GM21576 (cell line): Measurements from ENCODE around the gene LCOR.

Experiments
- ATAC-seq: cut with Tn5 transposase; IDR thresholded peaks from one replicate; pipeline ENCODE4 v1.9.1; 2021; ENCODE audit warnings: mild to moderate bottlenecking, moderate library complexity; ENCODE audit not compliant: unreplicated experiment

LCOR gene

DNA sequence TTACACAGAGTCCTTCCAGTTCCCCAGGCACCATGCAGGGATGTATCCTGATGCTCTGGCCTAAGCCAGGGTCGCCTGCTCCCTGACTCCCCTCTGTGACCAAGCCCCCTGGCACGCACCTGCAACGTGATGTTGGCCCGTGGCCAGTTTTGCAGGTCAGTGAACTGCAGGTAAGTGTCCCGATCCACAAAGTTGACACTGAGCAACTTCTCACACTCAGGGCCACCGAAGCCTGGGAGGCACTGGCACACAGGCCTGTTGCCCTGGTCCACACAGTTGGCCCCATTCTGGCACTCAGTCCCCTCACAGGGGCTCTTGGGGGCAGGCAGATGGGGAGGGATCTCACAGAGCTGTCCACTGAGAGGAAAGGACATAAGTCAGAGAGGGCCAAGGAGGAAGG is 174.3 kb downstream of the LCOR start:
- ATAC-seq = no peak

DNA sequence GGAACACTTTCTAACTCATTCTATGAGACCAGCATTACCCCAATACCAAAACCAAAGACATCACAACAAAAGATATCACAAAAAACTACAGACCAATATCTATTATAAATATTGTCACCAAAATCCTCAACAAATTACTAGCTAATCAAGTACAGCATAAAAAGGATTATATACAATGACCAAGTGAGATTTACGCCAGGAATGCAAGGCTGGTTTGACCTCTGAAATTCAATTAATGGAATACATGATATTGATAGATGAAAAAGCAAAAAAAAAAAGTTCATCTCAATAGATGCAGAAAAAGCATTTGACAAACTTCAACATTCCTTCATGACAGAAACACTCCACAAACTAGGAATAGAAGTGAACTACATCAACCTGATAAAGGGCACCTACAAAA is 175.3 kb downstream of the LCOR start:
- no peak for ATAC-seq

DNA sequence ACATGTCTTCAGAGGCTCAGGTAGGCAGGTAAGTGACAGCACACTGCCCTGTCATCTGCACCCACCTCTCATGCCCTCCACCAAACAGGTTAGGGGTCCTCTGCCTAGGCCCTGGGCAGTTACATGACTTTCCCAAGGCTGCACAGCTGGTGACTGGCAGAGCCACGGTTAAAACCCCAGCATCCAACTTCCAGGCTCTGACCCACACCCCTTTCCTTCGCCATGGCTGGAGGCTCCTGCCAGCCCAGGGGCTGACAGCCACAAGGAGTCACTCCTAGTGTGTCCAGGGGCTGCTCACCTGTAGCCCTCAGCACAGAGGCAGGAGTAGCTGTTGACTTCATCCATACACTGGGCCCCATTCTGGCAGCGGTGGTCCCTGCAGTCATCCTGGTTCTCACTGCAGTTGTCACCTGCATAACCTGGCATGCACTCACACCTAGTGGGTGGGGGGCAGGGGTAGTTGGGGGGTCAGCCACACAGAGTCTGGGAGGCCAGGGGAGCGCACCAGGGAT is 178.7 kb downstream of the LCOR start:
- no peak for ATAC-seq

DNA sequence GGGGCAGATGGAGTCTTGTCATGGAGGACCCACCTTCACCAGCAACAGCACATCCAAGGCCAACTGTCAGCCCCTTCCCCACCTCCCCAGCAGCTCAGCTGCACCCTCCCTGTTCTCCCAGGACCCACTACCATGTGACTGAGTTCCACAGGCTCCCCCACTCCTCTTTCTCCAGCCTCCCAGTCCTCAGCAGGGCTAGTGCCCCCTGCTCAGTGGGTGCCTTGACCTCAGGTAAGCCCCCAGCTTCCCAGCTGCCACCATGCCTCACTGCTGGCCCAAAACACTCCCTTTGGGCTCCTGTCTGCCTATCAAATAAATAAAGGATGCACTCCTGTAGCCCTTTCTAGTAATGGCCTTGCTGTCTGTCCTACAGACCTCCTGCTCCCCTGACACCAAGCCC is 179.3 kb downstream of the LCOR start:
- ATAC-seq = no peak

DNA sequence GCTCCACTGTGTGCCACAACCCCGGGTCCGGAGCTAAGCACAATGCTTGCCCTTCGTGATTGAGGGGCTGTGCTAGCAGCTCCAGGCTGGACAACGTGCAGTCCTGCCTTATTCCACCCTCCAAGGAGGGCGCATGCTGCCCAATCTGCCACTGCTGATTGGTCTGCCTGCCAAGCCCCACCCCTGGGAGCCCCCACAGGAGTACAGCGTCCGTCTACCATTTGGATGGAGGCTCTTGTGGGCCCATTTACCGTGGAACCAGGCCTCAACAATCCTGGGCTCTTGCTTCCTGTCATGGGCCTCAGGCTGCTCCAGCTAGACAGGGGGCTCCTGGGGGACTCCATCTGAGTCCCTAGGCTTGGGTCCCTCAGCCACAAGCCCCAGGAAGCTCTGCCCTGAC is 180.4 kb downstream of the LCOR start:
- no peak for ATAC-seq

DNA sequence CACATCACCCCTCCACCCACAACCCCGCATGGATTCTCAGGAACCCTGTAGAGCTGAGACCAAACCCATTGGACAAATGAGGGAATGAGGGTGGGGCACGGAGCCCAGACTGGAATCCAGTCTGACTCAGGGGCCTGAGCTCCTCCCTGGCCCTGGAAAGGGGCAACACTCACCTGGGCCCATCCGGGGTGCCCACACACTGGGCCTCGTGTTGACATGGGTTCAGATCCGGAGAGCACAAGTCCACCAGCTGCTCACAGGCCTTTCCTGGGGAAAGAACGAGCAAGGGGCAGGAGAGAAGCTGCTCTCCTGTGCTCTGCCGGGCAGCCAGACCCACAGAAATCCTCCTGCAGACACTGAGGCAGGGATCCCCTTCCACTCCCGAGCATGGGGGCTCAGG is 181.5 kb downstream of the LCOR start:
- no peak for ATAC-seq

DNA sequence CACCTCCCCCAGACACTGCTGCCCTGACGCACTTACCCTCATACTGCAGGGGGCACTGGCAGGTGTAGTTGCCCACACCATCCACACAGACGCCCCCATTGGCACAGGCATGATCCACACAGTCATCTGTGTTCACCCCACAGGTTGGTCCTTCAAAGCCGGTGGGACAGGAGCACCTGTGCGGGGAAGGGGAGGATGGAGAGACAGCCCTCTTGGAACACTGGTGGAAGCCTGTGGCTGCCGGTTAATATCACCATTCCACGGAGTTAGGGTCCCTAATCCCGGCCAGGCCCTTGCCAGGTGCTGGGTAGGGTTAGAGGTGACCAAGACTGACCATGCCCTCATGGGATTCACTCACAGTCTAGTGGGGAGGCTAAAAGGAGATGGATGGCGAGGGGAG is 181.9 kb downstream of the LCOR start:
- ATAC-seq = no peak

DNA sequence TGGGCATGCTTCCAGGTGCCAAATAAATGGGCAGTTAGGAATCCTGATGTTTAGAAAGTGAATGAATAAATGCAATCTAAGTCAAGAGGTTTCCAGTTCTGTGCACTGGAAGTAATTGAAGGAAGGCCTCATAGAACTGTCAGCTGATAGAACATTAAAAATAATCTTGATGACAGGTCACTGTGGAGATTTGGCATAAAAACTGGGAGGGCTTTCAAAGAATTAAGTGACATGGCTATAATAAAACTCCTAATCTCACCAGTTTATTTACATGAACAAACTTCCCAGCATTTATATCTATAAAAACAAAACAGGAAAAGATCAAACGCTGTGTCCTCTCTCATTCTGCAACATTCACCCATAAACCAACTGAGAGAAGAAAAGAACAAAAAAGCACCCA is 183.1 kb downstream of the LCOR start:
- no peak for ATAC-seq

DNA sequence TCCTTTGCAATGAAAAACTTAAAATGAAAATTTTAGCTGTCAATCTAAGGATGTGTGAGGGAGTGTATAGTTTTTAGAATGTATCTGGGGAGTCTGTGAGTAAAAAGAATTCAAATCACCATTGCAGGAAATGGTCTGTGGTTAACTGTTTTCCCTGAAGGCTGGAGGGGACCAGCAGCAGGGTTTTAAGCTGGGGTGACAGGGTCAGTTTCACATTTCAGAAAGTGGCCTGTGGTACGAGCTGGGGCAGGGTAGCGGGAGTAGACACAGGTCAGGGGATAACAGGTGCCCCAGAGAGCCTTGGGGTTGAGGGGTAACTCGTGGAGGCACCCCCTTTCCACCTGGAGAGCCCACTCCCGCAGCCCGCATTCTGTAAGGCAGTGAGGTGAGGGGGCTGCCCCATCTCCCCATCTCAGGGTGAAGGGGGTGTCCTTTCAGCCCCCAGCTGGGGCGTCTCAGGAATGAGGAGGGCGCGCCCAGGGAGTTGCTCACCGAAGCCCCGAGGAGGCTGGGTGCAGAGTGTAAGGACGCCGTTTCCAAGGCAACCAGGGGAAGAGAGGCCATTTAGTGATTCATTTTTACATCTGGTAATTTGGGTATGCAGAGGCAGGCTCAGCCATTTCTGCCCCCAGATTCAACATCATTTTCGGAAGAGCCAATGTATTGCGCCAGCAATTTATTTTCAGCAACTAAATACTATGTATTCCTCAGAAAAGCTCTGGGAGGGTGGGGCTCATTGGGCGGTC is 184.8 kb downstream of the LCOR start:
- peak; percentile 83 for ATAC-seq

DNA sequence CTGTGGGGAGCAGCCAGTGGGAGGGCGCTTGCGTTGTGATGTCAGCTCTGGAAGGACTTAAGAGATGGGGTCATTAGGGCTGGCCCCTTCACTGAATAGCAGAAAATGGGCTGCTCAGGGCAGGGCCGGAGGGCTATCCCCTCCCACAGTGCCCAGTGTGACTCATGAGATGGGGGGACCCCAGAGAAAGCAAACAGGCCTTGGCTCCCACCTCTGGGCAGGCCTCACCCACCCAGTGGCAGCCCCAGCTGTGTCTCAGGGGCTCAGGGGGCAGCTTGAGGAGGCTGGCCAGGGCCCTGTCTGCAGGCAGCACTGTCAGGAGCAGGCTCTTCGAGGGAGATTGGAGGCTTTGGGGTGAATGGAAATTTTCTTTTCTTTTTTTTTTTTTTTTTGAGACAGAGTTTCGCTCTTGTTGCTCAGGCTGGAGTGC is 185.4 kb downstream of the LCOR start:
- no peak for ATAC-seq

DNA sequence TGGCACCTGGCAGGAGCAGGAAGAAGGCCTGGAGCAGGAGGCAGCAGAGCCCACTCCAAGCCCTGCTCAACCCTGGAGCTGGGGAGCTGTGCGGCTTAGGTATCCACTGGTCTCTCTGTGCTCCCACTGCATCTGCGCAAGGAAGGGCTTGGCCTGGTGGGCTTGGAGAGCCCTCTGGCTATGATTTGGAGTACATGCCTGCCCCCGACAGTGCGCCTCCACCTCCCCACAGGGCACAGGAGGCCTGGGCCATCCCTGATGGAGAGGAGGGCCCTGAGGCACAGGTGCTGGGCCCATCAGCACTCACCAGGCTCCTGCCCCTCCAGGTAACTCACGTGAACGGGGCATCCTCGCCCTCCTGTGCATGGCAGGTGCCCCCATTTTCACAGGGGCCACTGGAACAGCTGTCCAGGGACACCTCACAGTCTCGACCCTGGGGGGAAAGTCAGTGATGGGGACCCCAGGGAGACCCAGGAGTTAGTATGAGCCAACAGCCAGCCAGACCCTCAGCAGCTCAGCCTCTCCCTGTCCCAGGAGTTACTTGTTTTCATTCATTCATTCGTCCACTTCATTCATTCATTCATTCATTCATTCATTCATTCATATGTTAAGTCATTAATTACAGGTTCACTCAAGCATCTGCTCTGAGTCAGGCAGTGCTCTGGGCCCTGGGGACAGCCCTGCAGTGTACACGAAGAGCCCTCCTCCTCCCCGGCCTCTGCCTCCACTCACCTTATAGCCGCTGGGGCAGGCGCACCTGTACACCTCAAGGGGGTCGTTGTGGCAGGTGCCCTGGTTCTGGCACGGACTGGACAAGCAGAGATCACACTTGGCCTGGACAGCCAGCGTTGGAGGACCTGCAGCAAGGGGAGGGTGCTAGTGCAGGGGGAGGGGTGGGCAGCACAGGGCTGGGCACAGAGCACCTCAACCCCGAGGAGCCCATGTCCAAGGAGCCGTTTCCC is 186.4 kb downstream of the LCOR start:
- no peak for ATAC-seq

DNA sequence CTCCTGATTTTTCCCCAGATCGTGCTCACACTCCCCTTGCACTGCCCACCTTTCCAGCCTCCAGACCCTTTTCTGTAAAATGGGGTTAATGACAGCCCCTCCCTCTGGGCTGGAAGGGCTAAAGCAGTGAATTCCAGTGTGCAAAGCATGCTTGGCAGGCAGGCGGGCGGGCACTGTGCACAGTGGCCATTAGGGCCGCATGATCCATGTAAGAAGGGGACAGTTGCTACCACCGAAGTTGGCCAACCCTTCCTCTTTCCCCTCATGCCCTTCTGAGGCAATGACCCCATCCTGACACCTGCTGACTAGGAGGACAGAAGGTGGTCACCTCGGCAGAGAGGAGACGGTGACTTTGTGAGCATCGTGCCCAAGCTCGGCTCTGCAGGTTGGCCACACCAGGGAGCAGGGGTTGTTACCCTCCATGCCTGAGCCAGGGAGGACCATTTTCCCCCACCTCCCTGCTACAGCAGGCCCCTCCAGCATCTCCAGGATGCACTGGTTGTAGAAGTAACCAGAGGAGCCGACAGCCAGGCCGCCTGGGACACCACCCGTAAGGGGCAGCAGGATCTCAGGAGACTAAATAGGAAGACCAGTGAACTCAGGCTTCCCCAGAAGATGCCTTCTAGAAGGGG is 187.2 kb downstream of the LCOR start:
- no peak for ATAC-seq

DNA sequence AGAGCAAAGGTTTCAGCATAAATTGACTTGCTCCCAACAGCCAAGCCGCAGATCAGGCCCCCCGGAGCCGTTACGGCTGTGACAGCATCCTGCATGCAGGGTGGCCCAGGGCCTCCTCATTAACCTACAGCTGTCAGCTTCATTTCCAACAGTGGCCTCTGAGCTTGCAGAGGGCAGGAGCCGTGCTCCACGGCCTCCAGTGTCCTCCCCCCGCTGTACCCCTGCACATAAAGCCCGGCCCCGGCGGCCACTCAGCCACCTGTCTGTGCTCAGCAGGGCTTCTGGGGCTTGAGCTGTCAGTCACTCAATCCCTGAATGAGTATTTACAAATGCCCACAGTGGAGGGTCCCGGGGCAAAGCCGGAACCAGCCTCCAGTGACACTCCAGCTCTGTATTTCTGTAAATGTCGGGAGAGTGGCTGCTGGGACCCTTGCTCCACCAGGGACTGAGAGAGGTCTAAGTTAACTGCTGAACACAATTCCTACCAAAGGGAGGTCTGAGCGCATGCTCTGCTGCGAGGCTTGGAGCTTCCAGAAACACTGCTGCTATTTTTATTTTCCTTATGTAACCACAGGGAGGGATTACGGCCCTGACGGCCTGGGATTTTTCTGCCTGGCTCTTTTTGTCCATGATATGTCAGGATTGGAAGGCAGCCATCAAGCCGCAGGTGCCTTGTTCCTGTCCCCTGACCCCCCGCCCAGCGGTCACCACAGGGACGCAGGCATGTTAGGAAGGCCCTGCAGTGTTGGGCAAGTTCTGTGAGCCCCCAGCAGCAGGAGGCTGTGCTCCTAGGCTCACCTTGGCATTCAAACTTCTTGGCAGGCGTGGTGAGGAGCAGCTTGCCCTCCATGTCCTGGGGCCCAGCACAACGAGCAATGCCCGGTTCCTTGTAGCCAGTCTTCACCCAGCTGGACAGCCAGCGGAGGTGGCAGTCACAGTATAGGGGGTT is 188.6 kb downstream of the LCOR start:
- ATAC-seq = no peak

DNA sequence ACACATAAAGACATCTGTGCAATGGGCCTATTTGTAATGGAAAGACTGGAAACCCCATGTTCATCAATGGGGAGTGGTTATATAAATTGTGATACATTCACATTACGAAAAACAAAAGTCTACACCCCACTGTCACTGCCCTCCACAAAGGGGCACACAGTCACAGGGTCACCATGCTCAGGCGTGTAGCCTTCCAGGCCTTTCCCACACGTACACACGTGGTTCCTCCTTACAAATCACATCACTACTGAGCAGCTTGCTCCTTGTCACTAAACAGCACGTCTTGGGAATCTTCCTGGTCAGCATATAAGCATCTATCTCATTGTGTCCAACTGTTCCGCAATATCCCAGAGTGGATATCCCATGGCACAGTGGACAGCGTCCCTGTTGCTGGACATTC is 190.5 kb downstream of the LCOR start:
- no peak for ATAC-seq

DNA sequence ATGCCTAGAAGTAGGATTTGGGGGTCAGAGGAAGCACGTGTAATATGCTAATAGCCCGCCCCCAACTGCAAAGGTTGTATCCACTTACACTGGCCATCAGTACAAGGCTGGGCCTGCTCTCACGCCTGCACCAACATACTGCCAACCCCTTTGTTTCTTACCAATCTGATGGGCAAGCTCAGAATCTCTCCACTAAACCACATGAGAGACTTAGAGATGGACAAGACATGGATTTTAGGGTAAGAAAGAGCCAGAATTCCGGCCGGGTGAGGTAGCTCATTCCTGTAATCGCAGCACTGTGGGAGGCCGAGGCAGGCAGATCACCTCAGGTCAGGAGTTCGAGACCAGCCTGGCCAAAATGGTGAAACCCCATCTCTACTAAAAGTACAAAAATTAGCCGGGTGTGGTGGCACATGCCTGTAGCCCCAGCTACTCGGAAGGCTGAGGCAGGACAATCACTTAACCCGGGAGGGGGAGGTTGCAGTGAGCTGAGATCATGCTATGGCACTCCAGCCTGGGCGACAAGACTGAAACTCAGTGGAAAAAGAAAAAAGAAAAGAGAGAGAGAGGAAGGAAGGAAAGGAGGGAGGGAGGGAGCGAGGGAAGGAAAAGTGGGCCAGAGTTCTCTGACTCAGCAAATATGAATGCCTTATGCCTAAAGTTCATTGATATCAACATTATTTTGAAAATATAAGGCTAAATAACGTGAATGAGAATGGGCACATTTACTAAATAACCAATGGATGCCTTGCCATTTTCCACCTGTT is 191.5 kb downstream of the LCOR start:
- ATAC-seq = no peak

DNA sequence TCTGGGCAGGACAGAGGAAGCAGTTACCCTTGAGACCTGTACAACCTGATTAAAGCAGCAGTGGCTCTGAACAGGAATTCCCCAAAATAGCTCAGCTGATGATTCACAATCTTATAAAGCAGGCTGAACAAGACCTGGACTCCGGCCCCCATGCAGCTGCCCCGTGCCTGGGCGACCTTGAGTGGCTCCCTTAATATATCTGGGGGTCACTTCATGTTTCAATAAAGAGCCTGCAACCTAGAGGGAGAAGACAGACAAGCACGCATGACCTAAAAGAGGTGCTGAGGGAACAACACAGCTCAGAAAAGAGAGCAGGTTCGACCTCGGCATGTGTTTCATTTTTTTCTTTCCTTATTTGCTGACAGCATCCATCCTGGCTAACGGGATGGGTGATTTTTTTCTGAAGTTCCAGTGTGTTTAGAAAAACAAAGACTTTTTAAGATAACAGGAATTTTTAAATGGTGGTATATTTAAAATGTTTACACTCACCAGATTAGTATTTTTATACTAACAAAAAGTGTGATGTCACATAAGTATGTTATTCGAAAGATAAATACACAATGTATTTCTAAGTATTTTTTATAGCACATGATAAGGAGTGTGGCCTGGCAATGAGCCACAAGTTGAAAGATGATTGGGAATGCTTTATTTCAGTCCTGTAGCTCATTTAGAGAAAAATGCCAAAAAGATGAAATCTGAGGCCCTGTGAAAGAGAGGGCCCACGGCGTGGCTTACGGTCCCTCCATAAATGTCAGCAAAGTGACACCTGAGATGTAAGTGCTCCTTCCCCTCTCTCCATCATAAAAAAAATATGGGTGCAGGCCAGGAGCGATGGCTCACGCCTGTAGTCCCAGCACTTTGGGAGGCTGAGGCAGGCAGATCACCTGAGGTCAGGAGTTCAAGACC is 192.3 kb downstream of the LCOR start:
- no peak for ATAC-seq

DNA sequence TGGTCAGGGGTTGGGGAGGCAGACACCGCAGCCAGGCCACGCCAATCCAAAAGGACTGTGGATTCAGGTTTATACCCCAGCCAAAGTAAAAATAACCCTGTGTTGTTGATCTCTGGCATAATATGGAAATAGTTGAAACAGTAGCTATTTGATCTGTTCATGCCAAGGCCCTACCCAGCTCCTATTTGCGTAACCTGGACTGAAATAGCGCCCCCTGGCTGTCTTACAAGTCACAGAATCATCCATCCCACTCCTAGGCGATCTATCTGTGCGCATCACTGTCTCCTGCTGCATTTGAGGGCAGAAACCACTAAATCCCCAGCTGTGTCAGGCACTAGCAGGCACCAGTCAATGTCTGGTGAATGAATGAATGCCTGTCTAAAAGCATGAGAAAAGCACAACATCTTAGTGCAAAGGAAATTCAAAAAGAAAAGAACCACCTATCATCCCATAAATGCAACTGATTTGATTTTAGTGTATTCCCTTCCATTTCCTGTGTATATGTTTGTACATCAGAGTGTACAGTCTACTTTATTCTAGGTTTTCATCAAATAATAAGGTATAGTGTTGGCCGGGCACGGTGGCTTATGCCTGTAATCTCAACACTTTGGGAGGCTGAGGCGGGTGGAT is 193.6 kb downstream of the LCOR start:
- no peak for ATAC-seq
